ENCODE data around the gene SELENOH.

SELENOH gene

GRCh38 chr11:57745206-57745605 is 3.9 kb downstream of the SELENOH start:
- H3K36me3 ChIP-seq (ENCODE audit: control insufficient read depth, insufficient read depth, low read length), result peaks cover 21% of the 10 kb centered on the region

GRCh38 chr11:57746920-57747319 is 5.6 kb downstream of the SELENOH start:
- no peaks in the 10 kb centered on the region for H3K9me3 ChIP-seq (ENCODE audit: control insufficient read depth, low read length)
- H3K27me3 ChIP-seq (replicated peaks; ENCODE audit: control insufficient read depth, insufficient read depth, low read length, poor library complexity, severe bottlenecking), result no peaks in the 10 kb centered on the region
- peaks cover 21% of the 10 kb centered on the region for H3K36me3 ChIP-seq (ENCODE audit: control insufficient read depth, insufficient read depth, low read length)
- DNase-seq, result no peak
- peaks cover 5% of the 10 kb centered on the region for H3K4me1 ChIP-seq (ENCODE audit: control insufficient read depth, insufficient read depth, low read length, poor library complexity, severe bottlenecking)
- no peak overlapping the region for H3K4me3 ChIP-seq (ENCODE audit: insufficient read depth, low read depth, low read length, poor library complexity, severe bottlenecking)
- H3K27ac ChIP-seq (ENCODE audit: insufficient read depth, low read length, poor library complexity, severe bottlenecking), result no peak overlapping the region

More at GRCh38 chr11:57745206-57745605, 3.9 kb downstream of the SELENOH start:
- Histone ChIP-seq H3K27ac (ENCODE audit: insufficient read depth, low read length, poor library complexity, severe bottlenecking) (no peak overlapping the region), H3K4me3 (ENCODE audit: insufficient read depth, low read depth, low read length, poor library complexity, severe bottlenecking) (no peak overlapping the region), H3K9me3 (ENCODE audit: control insufficient read depth, low read length) (no peaks in the 10 kb centered on the region), H3K27me3 (replicated peaks; ENCODE audit: control insufficient read depth, insufficient read depth, low read length, poor library complexity, severe bottlenecking) (no peaks in the 10 kb centered on the region), H3K4me1 (ENCODE audit: control insufficient read depth, insufficient read depth, low read length, poor library complexity, severe bottlenecking) (peaks cover 11% of the 10 kb centered on the region)
- DNase-seq, result no peak

- H3K4me1 ChIP-seq (ENCODE audit: control insufficient read depth, insufficient read depth, low read length, poor library complexity, severe bottlenecking), result no peaks in the 10 kb centered on the region
- no peak overlapping the region for H3K27ac ChIP-seq (ENCODE audit: insufficient read depth, low read length, poor library complexity, severe bottlenecking)
- no peaks in the 10 kb centered on the region for H3K27me3 ChIP-seq (replicated peaks; ENCODE audit: control insufficient read depth, insufficient read depth, low read length, poor library complexity, severe bottlenecking)
- no peak overlapping the region for H3K4me3 ChIP-seq (ENCODE audit: insufficient read depth, low read depth, low read length, poor library complexity, severe bottlenecking)
- no peaks in the 10 kb centered on the region for H3K36me3 ChIP-seq (ENCODE audit: control insufficient read depth, insufficient read depth, low read length)
- DNase-seq, result no peak
- no peaks in the 10 kb centered on the region for H3K9me3 ChIP-seq (ENCODE audit: control insufficient read depth, low read length)
Observed at GRCh38 chr11:57751176-57751575, 9.9 kb downstream of the SELENOH start.

- no peak for DNase-seq
Observed at GRCh38 chr11:57751676-57752253, 10.5 kb downstream of the SELENOH start, which contains the start of gene BTBD18. BTBD18 (minus strand) TSS chr11:57751819; CDS start chr11:57751188, 631 bp downstream.

GRCh38 chr11:57752954-57753353 is 11.7 kb downstream of the SELENOH start:
- no peaks in the 10 kb centered on the region for H3K27me3 ChIP-seq (replicated peaks; ENCODE audit: control insufficient read depth, insufficient read depth, low read length, poor library complexity, severe bottlenecking)
- H3K27ac ChIP-seq (ENCODE audit: insufficient read depth, low read length, poor library complexity, severe bottlenecking), result no peak overlapping the region
- H3K4me3 ChIP-seq (ENCODE audit: insufficient read depth, low read depth, low read length, poor library complexity, severe bottlenecking), result no peak overlapping the region
- DNase-seq, result no peak
- no peaks in the 10 kb centered on the region for H3K9me3 ChIP-seq (ENCODE audit: control insufficient read depth, low read length)
- H3K36me3 ChIP-seq (ENCODE audit: control insufficient read depth, insufficient read depth, low read length), result no peaks in the 10 kb centered on the region
- no peaks in the 10 kb centered on the region for H3K4me1 ChIP-seq (ENCODE audit: control insufficient read depth, insufficient read depth, low read length, poor library complexity, severe bottlenecking)

More at GRCh38 chr11:57751676-57752253, 10.5 kb downstream of the SELENOH start, which contains the start of gene BTBD18:
- H3K27ac ChIP-seq (ENCODE audit: insufficient read depth, low read length, poor library complexity, severe bottlenecking), result no peak within 1 kb of the TSS
- no peaks in the 10 kb centered on the region for H3K4me1 ChIP-seq (ENCODE audit: control insufficient read depth, insufficient read depth, low read length, poor library complexity, severe bottlenecking)
- H3K27me3 ChIP-seq (replicated peaks; ENCODE audit: control insufficient read depth, insufficient read depth, low read length, poor library complexity, severe bottlenecking), result no peaks in the 10 kb centered on the region
- H3K36me3 ChIP-seq (ENCODE audit: control insufficient read depth, insufficient read depth, low read length), result no peaks in the 10 kb centered on the region
- no peak within 1 kb of the TSS for H3K4me3 ChIP-seq (ENCODE audit: insufficient read depth, low read depth, low read length, poor library complexity, severe bottlenecking)
- no peaks in the 10 kb centered on the region for H3K9me3 ChIP-seq (ENCODE audit: control insufficient read depth, low read length)

- no peaks in the 10 kb centered on the region for H3K9me3 ChIP-seq (ENCODE audit: control insufficient read depth, low read length)
- no peaks in the 10 kb centered on the region for H3K4me1 ChIP-seq (ENCODE audit: control insufficient read depth, insufficient read depth, low read length, poor library complexity, severe bottlenecking)
- H3K36me3 ChIP-seq (ENCODE audit: control insufficient read depth, insufficient read depth, low read length), result no peaks in the 10 kb centered on the region
- no peak overlapping the region for H3K27ac ChIP-seq (ENCODE audit: insufficient read depth, low read length, poor library complexity, severe bottlenecking)
- H3K4me3 ChIP-seq (ENCODE audit: insufficient read depth, low read depth, low read length, poor library complexity, severe bottlenecking), result no peak overlapping the region
- no peaks in the 10 kb centered on the region for H3K27me3 ChIP-seq (replicated peaks; ENCODE audit: control insufficient read depth, insufficient read depth, low read length, poor library complexity, severe bottlenecking)
- DNase-seq, result no peak
Observed at GRCh38 chr11:57758174-57758573, 16.9 kb downstream of the SELENOH start.

- no peak within 1 kb of the TSS for H3K4me3 ChIP-seq (ENCODE audit: insufficient read depth, low read depth, low read length, poor library complexity, severe bottlenecking)
- no peaks in the 10 kb centered on the region for H3K4me1 ChIP-seq (ENCODE audit: control insufficient read depth, insufficient read depth, low read length, poor library complexity, severe bottlenecking)
- no peak within 1 kb of the TSS for H3K27ac ChIP-seq (ENCODE audit: insufficient read depth, low read length, poor library complexity, severe bottlenecking)
- no peaks in the 10 kb centered on the region for H3K9me3 ChIP-seq (ENCODE audit: control insufficient read depth, low read length)
- H3K36me3 ChIP-seq (ENCODE audit: control insufficient read depth, insufficient read depth, low read length), result no peaks in the 10 kb centered on the region
- H3K27me3 ChIP-seq (replicated peaks; ENCODE audit: control insufficient read depth, insufficient read depth, low read length, poor library complexity, severe bottlenecking), result no peaks in the 10 kb centered on the region
- no peak for DNase-seq
Observed at GRCh38 chr11:57761301-57762234, 20.3 kb downstream of the SELENOH start, which contains the start of gene CTNND1. CTNND1 (plus strand) TSS chr11:57761802; CDS start chr11:57791479, 29,677 bp downstream.

GRCh38 chr11:57762235-57762861 is 21.1 kb downstream of the SELENOH start:
- Histone ChIP-seq H3K36me3 (ENCODE audit: control insufficient read depth, insufficient read depth, low read length) (no peaks in the 10 kb centered on the region), H3K27me3 (replicated peaks; ENCODE audit: control insufficient read depth, insufficient read depth, low read length, poor library complexity, severe bottlenecking) (no peaks in the 10 kb centered on the region), H3K4me3 (ENCODE audit: insufficient read depth, low read depth, low read length, poor library complexity, severe bottlenecking) (no peak overlapping the region), H3K4me1 (ENCODE audit: control insufficient read depth, insufficient read depth, low read length, poor library complexity, severe bottlenecking) (no peaks in the 10 kb centered on the region), H3K27ac (ENCODE audit: insufficient read depth, low read length, poor library complexity, severe bottlenecking) (no peak overlapping the region), H3K9me3 (ENCODE audit: control insufficient read depth, low read length) (no peaks in the 10 kb centered on the region)
- no peak for DNase-seq

- no peaks in the 10 kb centered on the region for H3K27me3 ChIP-seq (replicated peaks; ENCODE audit: control insufficient read depth, insufficient read depth, low read length, poor library complexity, severe bottlenecking)
- no peaks in the 10 kb centered on the region for H3K9me3 ChIP-seq (ENCODE audit: control insufficient read depth, low read length)
- H3K4me1 ChIP-seq (ENCODE audit: control insufficient read depth, insufficient read depth, low read length, poor library complexity, severe bottlenecking), result no peaks in the 10 kb centered on the region
- no peak overlapping the region for H3K4me3 ChIP-seq (ENCODE audit: insufficient read depth, low read depth, low read length, poor library complexity, severe bottlenecking)
- no peaks in the 10 kb centered on the region for H3K36me3 ChIP-seq (ENCODE audit: control insufficient read depth, insufficient read depth, low read length)
- DNase-seq, result no peak
- H3K27ac ChIP-seq (ENCODE audit: insufficient read depth, low read length, poor library complexity, severe bottlenecking), result no peak overlapping the region
Observed at GRCh38 chr11:57763568-57763967, 22.3 kb downstream of the SELENOH start.

Data from effector memory CD4-positive, alpha-beta T cell (primary cell).